HK-2 (cell line): Measurements from ENCODE around the gene ANKDD1A.

Source experiments
- DNase-seq: peaks from one replicate; pipeline ENCODE4 v3.0.0-alpha.2; 2018; ENCODE audit not compliant: unreplicated experiment

The ANKDD1A gene

GRCh38 chr15:64895285-64896065 lies 16.2 kb upstream of the ANKDD1A start:
- DNase-seq: no peak

- DNase-seq: no peak
These were observed 15.2 kb upstream of the ANKDD1A start for GRCh38 chr15:64896371-64897069.

GRCh38 chr15:64897345-64897985 lies 14.2 kb upstream of the ANKDD1A start:
- peak; percentile 34 for DNase-seq

GRCh38 chr15:64898406-64898805 lies 13.3 kb upstream of the ANKDD1A start:
- no peak for DNase-seq

- no peak for DNase-seq
These were observed 10.6 kb upstream of the ANKDD1A start for GRCh38 chr15:64901141-64901540.

- no peak for DNase-seq
These were observed 9.8 kb upstream of the ANKDD1A start for GRCh38 chr15:64901914-64902313.

GRCh38 chr15:64902863-64903262 lies 8.8 kb upstream of the ANKDD1A start:
- no peak for DNase-seq

- DNase-seq: no peak
These were observed 8.3 kb upstream of the ANKDD1A start for GRCh38 chr15:64903326-64903950.

GRCh38 chr15:64904189-64904588 lies 7.5 kb upstream of the ANKDD1A start:
- no peak for DNase-seq

GRCh38 chr15:64905119-64905831 lies 6.4 kb upstream of the ANKDD1A start:
- no peak for DNase-seq

GRCh38 chr15:64905941-64906340 lies 5.8 kb upstream of the ANKDD1A start:
- no peak for DNase-seq

GRCh38 chr15:64906402-64906801 lies 5.3 kb upstream of the ANKDD1A start:
- no peak for DNase-seq

GRCh38 chr15:64907991-64908390 lies 3.7 kb upstream of the ANKDD1A start:
- no peak for DNase-seq

- DNase-seq: no peak
These were observed 2.2 kb upstream of the ANKDD1A start for GRCh38 chr15:64909546-64909945.

GRCh38 chr15:64912379-64913325 lies 950 bp downstream of the ANKDD1A start:
- DNase-seq: no peak

- DNase-seq: no peak
These were observed 4.0 kb downstream of the ANKDD1A start for GRCh38 chr15:64915518-64916227.

- DNase-seq: no peak
These were observed 4.7 kb downstream of the ANKDD1A start for GRCh38 chr15:64916365-64916764.

- no peak for DNase-seq
These were observed 5.5 kb downstream of the ANKDD1A start for GRCh38 chr15:64917211-64917610.

- no peak for DNase-seq
These were observed 8.0 kb downstream of the ANKDD1A start for GRCh38 chr15:64919721-64920120.

- DNase-seq: no peak
These were observed 10.0 kb downstream of the ANKDD1A start for GRCh38 chr15:64921711-64922110.
